Occipital lobe (tissue), 2 donors: ENCODE data around the gene PGBD5. TPM values are rescaled to one million over a fixed set of nuclear protein-coding genes. Genes with fewer than 3 reads are reported as not detected.
"Not testable (repeated sequence)": the region's sequence is repeated elsewhere in the genome, so short reads cannot be mapped to it uniquely, and the experiment has no call there.

Source experiments
- DNase-seq: peaks from one replicate; lab custom pipeline; 2025; lab: John Stamatoyannopoulos, UW
- total RNA-seq: library from RNA; depleted of rRNA; stranded (reverse); fragments of >200 nt; gene quantifications from one replicate; pipeline ENCODE4 v1.2.3, GENCODE V29; 2014

PGBD5 gene, protein sequence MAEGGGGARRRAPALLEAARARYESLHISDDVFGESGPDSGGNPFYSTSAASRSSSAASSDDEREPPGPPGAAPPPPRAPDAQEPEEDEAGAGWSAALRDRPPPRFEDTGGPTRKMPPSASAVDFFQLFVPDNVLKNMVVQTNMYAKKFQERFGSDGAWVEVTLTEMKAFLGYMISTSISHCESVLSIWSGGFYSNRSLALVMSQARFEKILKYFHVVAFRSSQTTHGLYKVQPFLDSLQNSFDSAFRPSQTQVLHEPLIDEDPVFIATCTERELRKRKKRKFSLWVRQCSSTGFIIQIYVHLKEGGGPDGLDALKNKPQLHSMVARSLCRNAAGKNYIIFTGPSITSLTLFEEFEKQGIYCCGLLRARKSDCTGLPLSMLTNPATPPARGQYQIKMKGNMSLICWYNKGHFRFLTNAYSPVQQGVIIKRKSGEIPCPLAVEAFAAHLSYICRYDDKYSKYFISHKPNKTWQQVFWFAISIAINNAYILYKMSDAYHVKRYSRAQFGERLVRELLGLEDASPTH
- 25.6 TPM for total RNA-seq

GRCh38 chr1:230426246-230427093 lies at the start of gene PGBD5:
TSS of gene PGBD5 (minus strand) at chr1:230426332. CDS start at chr1:230425928, 404 bp downstream.
- peak; percentile 87 for DNase-seq

- DNase-seq = not testable (repeated sequence)
Observed at GRCh38 chr1:230474924-230475323, 48.8 kb upstream of the PGBD5 start.

- not testable (repeated sequence) for DNase-seq
Observed at GRCh38 chr1:230470750-230471149, 44.6 kb upstream of the PGBD5 start.

GRCh38 chr1:230469271-230469670 lies 43.1 kb upstream of the PGBD5 start:
- DNase-seq = no peak

GRCh38 chr1:230465691-230466090 lies 39.6 kb upstream of the PGBD5 start:
- DNase-seq = no peak

DNA sequence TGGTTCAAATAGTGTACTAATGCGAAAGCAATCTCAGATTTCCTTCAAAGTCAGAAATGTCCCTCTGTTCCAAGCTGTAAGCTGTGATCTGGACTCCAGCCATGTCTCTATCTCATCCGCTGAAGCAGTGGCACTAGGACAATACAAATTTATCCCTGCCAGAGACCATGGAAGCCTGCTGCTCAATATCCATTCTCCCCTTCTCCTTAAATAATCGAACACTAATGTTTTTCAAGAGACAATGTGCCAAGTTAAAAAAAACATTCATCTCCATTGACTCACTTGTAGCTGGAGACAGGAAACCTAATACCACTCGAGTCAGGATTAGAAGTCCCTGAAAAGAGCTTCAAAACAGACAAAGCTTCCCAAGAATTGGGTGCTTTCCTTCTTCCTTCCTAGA lies 38.5 kb upstream of the PGBD5 start:
- DNase-seq = no peak

DNA sequence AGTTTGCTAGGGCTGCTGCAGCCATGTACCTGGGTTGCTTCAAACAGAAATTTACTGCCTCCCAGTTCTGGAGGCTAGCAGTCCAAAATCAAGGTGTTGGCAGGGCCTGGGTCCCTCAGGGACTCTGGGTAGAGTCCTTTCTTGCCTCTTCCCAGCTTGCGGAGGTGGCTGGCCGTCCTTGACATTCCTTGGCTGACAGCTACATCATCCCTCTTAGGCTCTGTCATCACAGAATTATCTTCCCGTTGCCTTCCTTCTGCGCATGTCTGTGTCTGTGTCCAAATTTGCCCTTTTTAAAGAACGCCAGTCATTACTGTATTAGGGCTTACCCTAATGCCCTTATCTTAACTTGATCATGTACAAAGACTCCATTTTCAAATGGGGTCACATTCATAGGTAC lies 37.6 kb upstream of the PGBD5 start:
- DNase-seq = no peak

DNA sequence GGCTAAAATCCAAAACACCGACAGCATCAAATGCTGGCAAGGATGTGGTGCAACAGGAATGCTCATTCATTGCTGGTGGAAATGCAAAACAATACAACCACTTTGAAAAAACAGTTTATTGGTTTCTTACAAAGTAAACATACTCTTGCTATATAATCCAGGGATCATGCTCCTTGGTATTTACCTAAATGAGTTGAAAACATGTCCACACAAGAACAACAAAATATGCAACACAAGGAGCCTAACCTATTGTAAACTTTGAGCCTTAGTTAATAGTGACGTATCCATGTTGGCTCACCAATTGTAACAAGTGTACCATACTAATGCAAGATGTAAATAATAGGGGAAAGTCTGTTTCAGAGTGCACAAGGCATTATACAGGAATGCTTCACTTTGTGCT lies 37.2 kb upstream of the PGBD5 start:
- DNase-seq = no peak

DNA sequence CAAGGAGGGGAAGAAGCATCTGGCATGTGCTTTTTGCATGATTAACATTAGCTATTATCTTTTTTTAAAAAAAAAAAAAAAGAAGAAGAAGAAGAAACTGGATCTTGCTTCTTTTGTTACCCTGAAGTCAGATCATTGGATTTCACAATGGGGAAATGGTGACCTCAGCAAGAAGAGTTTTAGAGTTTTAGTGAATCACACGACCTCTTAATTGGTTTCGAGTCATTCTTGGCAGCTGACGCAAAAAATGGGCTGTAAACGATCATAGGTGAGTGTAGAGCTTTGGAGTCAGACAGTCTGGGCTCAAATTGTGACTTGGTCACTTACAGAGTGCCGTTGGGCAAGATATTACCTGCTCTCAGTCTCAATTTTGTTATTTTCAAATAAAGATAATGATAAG lies 33.3 kb upstream of the PGBD5 start:
- no peak for DNase-seq

DNA sequence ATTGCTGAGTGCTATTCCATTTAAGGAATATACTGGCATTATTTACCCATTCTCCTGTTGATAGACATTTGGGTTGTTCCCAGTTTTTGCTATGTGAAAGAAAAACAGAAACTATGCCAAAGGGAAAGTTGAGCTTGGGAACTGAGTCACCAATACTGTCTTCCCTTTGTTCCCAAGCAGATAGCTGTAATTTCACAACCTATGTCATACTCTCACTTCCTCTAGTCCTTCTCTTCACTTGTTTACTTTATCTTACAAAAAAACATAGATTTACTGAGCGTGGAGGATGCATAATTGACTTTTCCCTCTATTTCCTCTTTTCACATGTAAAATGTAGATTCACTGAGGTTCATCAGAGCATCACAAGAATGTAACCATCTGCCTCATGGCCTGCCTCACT lies 32.4 kb upstream of the PGBD5 start:
- no peak for DNase-seq

GRCh38 chr1:230456478-230456877 lies 30.3 kb upstream of the PGBD5 start:
- DNase-seq = no peak

GRCh38 chr1:230455291-230455690 lies 29.2 kb upstream of the PGBD5 start:
- DNase-seq = no peak

GRCh38 chr1:230453377-230453776 lies 27.2 kb upstream of the PGBD5 start:
- DNase-seq = no peak

DNA sequence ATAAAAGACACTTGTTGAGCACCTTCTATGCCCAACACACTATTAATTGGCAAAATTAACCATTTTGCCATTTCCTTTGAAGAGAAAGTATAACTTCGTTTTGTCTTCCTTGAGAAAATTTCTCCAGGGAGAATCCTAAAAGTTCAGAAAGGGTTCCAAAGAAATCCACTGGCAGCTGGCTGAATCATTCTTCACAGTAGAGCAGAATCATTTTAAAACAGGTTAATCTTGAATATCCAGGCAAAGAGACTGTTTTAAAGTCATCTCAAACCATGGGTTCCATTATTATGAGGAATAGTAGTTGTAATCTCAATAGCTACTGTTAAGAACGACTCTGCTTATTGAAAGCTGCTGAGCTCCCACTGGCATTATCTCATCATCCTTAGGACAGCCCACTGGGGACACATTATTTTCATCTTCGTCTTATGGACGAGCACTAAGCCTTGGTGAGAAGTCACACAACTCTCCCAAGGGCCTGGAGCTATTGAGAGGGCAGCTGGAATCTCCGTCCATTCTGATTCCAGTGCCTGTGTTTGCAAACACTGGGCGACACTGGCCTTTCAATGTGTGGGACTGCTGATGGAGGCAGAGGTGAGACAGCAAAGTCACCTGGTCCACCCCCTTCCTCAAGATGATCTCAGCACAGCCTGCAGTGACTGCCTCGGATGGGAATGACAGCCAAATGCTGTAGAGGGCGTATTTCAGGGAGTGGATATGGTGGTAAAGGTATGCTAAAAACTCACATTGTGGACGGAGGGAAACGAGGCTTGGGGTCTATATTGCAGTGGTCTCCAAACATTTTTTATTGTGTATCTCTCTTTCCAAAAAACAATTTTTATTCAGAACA lies 15.3 kb upstream of the PGBD5 start:
- DNase-seq = no peak

DNA sequence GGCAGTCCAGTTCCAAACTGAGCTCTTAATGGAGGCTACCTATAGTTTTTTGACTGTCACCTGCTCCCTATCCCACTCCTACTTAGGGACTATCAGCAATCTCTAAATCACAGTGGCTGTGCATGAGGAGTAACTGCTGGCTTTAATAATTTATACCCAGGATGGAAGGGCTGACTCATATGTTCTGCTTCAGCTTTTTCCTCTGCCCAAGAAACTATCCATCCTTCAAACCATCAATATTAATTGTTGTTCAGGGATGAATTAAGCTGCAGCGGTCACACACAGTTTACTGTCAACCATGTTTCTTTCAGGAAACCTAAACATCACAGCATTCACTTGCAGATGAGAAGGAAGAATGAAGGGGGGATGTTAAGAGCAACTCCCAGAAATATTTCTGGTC lies 9.0 kb upstream of the PGBD5 start:
- DNase-seq = no peak

- DNase-seq = no peak
Observed at GRCh38 chr1:230431527-230431926, 5.4 kb upstream of the PGBD5 start.

DNA sequence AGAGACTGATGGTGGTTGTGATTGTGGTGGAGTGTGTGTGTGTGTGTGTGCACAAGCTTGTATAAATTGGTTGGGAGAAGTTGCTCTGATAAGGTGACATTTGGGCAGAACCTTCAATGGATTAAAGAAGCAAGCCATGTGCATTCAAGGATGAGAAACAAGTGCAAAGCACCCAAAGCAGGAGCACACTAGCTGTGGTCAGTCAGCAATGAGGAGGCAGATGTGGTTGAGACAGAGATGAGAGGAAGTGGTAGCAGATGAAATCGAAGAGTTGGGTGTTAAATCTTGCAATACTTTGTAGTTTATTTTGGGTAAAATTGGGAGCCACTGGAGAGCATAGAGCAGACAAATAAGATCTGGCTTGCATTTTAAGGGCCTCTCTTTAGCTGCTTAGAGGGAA lies 4.4 kb upstream of the PGBD5 start:
- no peak for DNase-seq

GRCh38 chr1:230429067-230429735 lies 3.1 kb upstream of the PGBD5 start:
- no peak for DNase-seq

DNA sequence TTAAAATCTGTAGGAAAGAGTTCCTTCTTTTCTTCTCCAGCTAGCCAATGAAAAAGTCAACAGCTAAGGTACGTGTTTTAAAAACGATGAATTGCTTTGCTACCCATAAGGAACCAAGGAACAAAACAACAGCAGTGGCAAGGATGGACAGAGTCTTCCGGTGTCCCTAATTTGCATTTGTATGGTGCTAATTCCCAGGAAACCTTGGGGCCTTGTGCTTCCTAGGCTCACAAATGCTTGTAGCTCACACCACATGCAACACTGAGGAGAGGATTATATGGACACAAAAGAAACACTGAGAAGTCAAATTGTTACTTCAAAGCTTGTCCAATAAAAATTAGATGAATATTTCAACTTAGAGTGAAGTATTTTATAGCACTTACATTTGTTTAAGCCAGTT lies 1.8 kb upstream of the PGBD5 start:
- no peak for DNase-seq

DNA sequence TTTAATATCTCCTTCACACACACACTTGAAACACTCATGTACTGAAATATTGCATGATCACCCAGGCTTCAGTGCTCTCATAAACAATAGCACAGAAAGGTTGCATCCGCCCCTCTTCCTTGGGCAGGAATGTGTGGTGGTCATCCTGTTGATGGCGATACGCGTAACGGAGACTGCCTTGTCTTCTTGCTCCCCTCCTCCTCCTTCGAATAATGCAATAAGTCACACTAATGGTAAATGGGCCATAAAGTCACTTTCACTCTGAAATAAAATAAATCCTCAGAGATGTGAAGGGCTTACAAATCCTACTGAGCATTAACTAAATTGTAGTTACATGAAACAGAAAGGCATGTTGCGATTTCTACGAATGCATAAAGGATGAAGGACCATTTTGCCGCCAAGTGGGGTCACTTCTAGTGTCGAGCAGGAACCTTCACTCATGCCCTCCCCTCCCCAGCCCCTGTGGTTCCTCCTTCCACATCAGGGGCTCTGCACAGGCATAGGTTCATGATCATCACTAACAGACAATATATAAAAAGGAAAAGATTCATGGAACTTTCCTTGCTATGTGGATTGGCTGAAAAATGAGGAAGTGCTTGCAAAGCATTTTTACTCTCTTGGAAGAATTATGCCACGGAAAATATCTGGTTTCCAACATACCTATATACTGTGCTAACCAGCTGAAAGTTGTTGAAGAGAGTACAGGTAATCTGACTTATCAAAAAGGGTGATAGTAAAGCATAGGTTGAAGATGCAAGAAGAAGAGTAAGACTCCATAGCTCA lies 1.2 kb upstream of the PGBD5 start:
- DNase-seq = no peak
